Fibroblast of pulmonary artery (primary cell): Measurements from ENCODE around the gene LRMDA.

Experiments used
- DNase-seq: peaks from one replicate; pipeline ENCODE4 v3.0.0-alpha.2; 2010; ENCODE audit warnings: low read depth
- H3K4me3 ChIP-seq: replicated peaks from 2 replicates; pipeline ENCODE4 v1.5.1; 2011; ENCODE audit warnings: low read depth, mild to moderate bottlenecking, control low read depth, low read length, moderate library complexity
- CTCF ChIP-seq: IDR thresholded peaks from 2 replicates; pipeline ENCODE4 v1.5.1; 2011; ENCODE audit warnings: mild to moderate bottlenecking, control low read depth, low read length, inconsistent platforms; ENCODE audit errors: missing control alignments

LRMDA gene

GRCh38 chr10:75950307-75950706 lies 518.9 kb downstream of the LRMDA start:
- no peak for DNase-seq
- H3K4me3 ChIP-seq: no peak overlapping the region
- TF ChIP-seq CTCF: no peak

- no peak for TF ChIP-seq CTCF
- DNase-seq: no peak
- H3K4me3 ChIP-seq: no peak overlapping the region
Observed at GRCh38 chr10:75950997-75951589, 519.7 kb downstream of the LRMDA start.

GRCh38 chr10:75951627-75952026 lies 520.2 kb downstream of the LRMDA start:
- DNase-seq: no peak
- no peak for TF ChIP-seq CTCF
- no peak overlapping the region for H3K4me3 ChIP-seq

GRCh38 chr10:75952093-75952492 lies 520.7 kb downstream of the LRMDA start:
- no peak for DNase-seq
- H3K4me3 ChIP-seq: no peak overlapping the region
- no peak for TF ChIP-seq CTCF

GRCh38 chr10:75954486-75954885 lies 523.1 kb downstream of the LRMDA start:
- H3K4me3 ChIP-seq: no peak overlapping the region
- no peak for DNase-seq
- TF ChIP-seq CTCF: no peak

GRCh38 chr10:75955973-75956502 lies 524.6 kb downstream of the LRMDA start:
- no peak overlapping the region for H3K4me3 ChIP-seq
- TF ChIP-seq CTCF: no peak
- no peak for DNase-seq

- no peak for DNase-seq
- H3K4me3 ChIP-seq: no peak overlapping the region
- no peak for TF ChIP-seq CTCF
Observed at GRCh38 chr10:75956624-75957023, 525.2 kb downstream of the LRMDA start.
